ENCODE data around the gene TET1. TPM values are rescaled to one million over a fixed set of nuclear protein-coding genes. Genes with fewer than 3 reads are reported as not detected.
"Not testable (repeated sequence)": the region's sequence is repeated elsewhere in the genome, so short reads cannot be mapped to it uniquely, and the experiment has no call there.

The TET1 gene
- total and polyA plus RNA-seq, 10 donors = 0.04 to 3.1 (median 2.1) TPM

GRCh38 chr10:68633816-68634466 lies 73.8 kb downstream of the TET1 start:
- Histone ChIP-seq H3K4me3 (no peak overlapping the region), H3K9me3 (no peaks in the 10 kb centered on the region), H3K27ac (no peak overlapping the region), H3K27me3 (replicated peaks in 1 of 7) (no peaks in the 10 kb centered on the region), H3K36me3 (no peaks in the 10 kb centered on the region), H3K4me1 (peaks cover 0 to 3% (median 0%) of the 10 kb centered on the region in 6 donors)
- intact Hi-C loops (cut with DNase I; ENCODE audit: low total_unique reads) = no loop called here
- no peak for DNase-seq
- 87 to 96% (median 92%) methylated on average over 4 of the region's 4 CpGs for WGBS, 5 donors
- TF ChIP-seq POLR2A (IDR thresholded peaks at IDR 0.05) (no peak), POLR2AphosphoS5 (IDR thresholded peaks at IDR 0.05) (no peak), CTCF (IDR thresholded peaks at IDR 0.05 in 8 of 11, conservative IDR thresholded peaks at IDR 0.05 in 3 of 11) (no peak)

- no peak overlapping the region for H3K27ac ChIP-seq
- H3K36me3 ChIP-seq = no peaks in the 10 kb centered on the region
- TF ChIP-seq CTCF (IDR thresholded peaks at IDR 0.05 in 8 of 11, conservative IDR thresholded peaks at IDR 0.05 in 3 of 11) (no peak), POLR2AphosphoS5 (IDR thresholded peaks at IDR 0.05) (no peak), POLR2A (IDR thresholded peaks at IDR 0.05) (no peak)
- intact Hi-C loops (cut with DNase I; ENCODE audit: low total_unique reads) = no loop called here
- H3K4me1 ChIP-seq = no peaks in the 10 kb centered on the region
- no peaks in the 10 kb centered on the region for H3K27me3 ChIP-seq (replicated peaks in 1 of 7)
- no peak overlapping the region for H3K4me3 ChIP-seq
- no peaks in the 10 kb centered on the region for H3K9me3 ChIP-seq
- 91 to 96% (median 94%) methylated on average over 3 of the region's 3 CpGs for WGBS, 5 donors
- DNase-seq = no peak
Measured at GRCh38 chr10:68636335-68636734, 76.2 kb downstream of the TET1 start.

- peaks cover 0 to 13% (median 0%) of the 10 kb centered on the region in 6 donors for H3K36me3 ChIP-seq
- WGBS, 5 donors = 84 to 98% (median 93%) methylated on average over 5 of the region's 5 CpGs
- H3K9me3 ChIP-seq; DNase-seq; H3K4me1 ChIP-seq; H3K27me3 ChIP-seq (replicated peaks in 1 of 7); H3K27ac ChIP-seq; H3K4me3 ChIP-seq; intact Hi-C loops (cut with DNase I; ENCODE audit: low total_unique reads): not testable (repeated sequence)
Measured at GRCh38 chr10:68643550-68643949, 83.4 kb downstream of the TET1 start.

GRCh38 chr10:68647672-68648341 lies 87.7 kb downstream of the TET1 start:
- intact Hi-C loops (cut with DNase I; ENCODE audit: low total_unique reads) = no loop called here
- H3K36me3 ChIP-seq = peaks cover 0 to 13% (median 0%) of the 10 kb centered on the region in 6 donors
- no peak overlapping the region for H3K27ac ChIP-seq
- H3K9me3 ChIP-seq = no peaks in the 10 kb centered on the region
- no peak for DNase-seq
- WGBS, 5 donors = 95 to 99% (median 97%) methylated on average over 2 of the region's 2 CpGs
- H3K4me3 ChIP-seq = no peak overlapping the region
- no peaks in the 10 kb centered on the region for H3K4me1 ChIP-seq
- H3K27me3 ChIP-seq (replicated peaks in 1 of 7) = no peaks in the 10 kb centered on the region
- TF ChIP-seq POLR2AphosphoS5 (IDR thresholded peaks at IDR 0.05) (no peak), CTCF (IDR thresholded peaks at IDR 0.05 in 8 of 11, conservative IDR thresholded peaks at IDR 0.05 in 3 of 11) (no peak), POLR2A (IDR thresholded peaks at IDR 0.05) (no peak)
